LNCAP (cell line): ENCODE measurements around the gene SORCS1.

Experiments used
- TF ChIP-seq, protein P1 (sequence below): fragments of 450-650 bp; IDR thresholded peaks from 2 replicates; pipeline ENCODE4 v1.5.1; 2017; ENCODE audit warnings: mild to moderate bottlenecking

The SORCS1 gene

DNA sequence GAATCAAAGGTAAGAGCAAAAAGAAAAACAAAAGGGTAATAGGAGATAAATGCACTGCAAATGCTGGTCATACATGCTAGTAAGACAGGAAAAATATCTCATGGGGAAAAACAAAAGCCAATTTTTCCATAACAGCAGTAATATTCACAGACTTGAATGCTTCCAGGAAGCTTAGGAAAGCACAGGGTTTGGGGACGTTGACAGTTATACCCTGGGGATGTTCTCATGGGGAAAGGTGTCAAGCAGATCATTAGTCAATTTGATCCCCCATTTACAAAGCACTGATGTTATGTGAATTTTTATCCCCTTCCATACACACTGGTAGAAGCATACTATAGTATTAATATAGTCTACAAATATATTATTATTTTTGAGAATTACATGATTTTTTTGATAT is 232.7 kb downstream of the SORCS1 start:
- TF ChIP-seq, protein P1, sequence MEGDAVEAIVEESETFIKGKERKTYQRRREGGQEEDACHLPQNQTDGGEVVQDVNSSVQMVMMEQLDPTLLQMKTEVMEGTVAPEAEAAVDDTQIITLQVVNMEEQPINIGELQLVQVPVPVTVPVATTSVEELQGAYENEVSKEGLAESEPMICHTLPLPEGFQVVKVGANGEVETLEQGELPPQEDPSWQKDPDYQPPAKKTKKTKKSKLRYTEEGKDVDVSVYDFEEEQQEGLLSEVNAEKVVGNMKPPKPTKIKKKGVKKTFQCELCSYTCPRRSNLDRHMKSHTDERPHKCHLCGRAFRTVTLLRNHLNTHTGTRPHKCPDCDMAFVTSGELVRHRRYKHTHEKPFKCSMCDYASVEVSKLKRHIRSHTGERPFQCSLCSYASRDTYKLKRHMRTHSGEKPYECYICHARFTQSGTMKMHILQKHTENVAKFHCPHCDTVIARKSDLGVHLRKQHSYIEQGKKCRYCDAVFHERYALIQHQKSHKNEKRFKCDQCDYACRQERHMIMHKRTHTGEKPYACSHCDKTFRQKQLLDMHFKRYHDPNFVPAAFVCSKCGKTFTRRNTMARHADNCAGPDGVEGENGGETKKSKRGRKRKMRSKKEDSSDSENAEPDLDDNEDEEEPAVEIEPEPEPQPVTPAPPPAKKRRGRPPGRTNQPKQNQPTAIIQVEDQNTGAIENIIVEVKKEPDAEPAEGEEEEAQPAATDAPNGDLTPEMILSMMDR: no peak

DNA sequence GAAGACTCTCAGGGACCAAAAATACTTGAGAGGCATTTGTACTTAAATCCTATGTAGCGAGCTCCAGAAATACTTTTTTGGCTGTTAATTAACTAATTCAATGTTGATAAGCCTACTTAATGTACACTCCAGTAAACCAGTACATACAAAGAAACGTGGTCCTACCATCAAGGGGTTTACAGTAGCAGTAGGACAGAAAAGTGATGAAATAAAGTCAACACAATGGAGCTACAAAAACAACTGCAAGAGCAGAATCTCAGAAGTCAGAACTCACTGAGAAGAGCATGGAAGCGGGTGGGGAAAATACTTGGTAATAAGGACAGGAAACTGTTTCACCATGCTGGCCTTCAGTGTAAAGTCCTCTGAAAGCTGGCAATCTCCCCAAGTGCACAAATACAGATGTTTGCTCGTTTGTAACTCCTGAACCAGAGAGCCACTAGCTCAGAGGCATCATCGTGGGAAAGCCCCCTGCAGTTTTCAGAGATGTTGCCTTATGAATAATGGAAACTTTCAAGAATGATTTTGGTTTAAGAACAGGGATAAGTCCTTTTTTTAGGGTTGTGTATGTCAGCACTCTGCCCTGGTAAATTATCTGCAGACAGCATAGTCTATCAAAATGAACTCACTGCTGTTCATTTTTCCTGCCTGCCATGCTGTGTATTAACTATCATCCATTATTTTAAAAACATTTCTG is 233.2 kb downstream of the SORCS1 start:
- TF ChIP-seq, protein P1: no peak

DNA sequence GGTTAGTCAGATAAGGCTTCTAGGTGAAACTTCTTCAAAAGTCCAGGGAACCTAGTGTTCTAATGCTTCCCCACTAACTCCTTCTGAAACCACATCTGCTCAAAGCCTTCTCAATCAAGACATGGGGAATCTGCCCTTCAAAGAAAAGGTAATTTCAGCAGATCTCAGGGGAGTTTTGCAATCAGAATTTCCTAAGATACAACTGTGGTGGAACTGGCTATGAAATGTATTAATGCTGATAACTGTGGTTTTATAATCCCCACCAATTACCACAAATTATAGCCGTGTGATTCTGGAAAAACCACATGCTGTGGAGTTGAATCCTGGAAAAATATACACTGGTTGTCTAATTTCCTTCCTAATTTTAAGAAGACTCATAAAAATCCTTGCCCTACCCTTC is 233.8 kb downstream of the SORCS1 start:
- TF ChIP-seq, protein P1: no peak

DNA sequence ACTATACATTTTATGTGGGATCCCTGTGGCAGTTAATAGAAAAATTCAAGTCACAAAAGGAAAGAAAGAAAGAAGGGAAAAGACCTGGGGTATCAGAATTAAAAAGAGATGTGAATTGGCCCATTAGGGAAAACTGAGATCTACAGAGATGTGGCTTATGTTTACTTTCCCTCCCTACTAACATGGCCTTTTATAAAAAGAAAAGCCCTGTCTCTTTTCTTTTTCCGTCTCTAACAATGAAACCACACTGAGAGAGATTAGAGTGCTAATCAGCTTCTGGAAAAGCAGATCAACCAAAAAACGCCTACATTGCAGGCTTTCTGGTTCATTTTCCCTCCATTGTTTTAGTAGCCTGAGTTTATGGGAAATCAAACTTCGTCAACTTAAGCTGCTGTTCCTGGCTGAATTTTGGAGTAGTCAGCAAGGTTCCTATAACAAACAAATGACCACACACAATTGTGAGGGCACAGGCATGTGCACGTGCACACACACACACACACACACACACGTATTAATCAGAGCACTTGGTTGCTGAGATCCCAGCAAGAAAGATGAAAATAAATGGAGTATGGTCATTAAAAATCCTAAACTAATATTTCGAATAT is 235.1 kb downstream of the SORCS1 start:
- TF ChIP-seq, protein P1: no peak

DNA sequence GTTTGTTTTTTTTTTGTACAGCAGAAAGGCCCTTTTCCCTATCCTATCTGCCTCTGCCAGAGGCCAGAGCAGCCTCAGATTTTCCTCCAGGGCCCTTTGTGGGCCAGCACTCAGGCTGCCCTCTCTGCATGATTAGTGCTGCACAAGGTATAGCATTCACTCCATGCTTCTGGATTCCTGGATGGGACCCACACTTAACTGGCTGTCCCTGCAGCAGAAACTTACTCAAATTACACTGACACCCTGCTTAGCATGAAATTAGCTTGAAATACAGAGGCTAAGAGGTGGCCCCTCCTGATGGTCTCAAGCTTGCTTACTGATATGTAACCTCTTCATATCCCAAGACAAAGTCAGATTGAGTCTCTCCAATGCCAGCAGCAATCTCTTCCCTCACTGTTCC is 239.3 kb downstream of the SORCS1 start:
- TF ChIP-seq, protein P1: no peak

DNA sequence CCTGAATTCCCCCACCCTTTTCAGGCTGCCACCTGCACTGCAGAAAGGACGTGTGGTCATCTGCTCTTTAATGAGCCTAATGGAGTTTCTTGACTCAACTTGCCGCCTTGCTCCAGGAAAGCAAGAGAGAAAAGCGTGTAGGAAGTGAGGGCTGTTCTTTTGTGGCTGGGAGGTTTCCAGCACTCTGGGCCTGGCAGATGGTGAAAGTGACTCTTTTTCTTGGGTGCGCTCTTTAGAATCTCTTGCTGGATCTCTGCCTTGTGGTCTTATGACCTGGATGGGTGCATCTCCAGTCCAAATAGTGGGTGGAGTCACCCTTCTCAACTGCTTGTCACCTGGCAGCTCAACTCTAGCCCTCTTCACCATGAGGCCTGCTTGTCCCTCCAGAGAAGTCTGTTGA is 244.0 kb downstream of the SORCS1 start:
- TF ChIP-seq, protein P1: no peak

DNA sequence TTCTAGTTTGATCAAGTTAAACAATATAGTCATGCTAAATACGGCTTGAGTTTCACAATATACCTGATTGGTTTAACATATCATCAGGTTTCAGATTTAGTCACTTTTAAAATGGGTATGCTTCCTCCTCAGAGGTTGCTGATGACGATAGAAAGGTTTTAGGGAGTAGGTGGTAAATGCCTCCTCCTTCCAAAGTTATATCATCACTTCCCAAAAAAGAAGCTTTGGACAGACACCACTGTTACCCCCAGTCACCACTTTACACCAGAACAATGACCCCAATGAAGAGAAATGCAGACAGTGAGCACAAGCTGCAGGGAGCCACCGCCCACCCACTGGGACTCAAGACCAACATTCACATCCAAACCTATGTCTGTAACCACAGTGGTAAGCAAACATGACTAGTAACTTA is 244.6 kb downstream of the SORCS1 start:
- TF ChIP-seq, protein P1: no peak
